GM18505 (cell line): ENCODE measurements around the gene FYB1.

Experiments used
- ATAC-seq: cut with Tn5 transposase; IDR thresholded peaks from one replicate; pipeline ENCODE4 v1.9.1; 2021; ENCODE audit not compliant: unreplicated experiment
- POLR2A ChIP-seq: IDR thresholded peaks from 4 replicates; pipeline ENCODE4 v1.6.1; 2011; ENCODE audit warnings: borderline replicate concordance; ENCODE audit not compliant: insufficient read depth, insufficient read length; ENCODE audit errors: extremely low read depth

Gene FYB1

DNA sequence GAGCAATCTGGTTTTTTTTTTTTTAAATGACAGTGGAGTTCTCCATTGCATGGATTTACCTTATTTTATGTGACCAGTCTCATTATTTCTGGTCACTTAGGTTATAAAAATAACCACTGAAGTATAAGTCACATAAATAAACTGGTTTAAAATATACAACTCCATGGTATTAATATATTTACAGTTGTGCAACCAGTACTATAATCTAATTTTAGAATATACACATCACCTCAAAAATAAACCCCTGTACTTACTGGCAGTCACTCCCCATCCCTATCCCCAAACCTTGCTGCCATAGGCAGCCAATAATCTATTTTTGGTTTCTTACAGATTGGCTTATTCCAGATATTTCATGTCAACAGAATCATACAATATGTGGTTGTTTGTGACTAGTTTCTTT, 57.8 kb downstream of the FYB1 start:
- no peak for TF ChIP-seq POLR2A

DNA sequence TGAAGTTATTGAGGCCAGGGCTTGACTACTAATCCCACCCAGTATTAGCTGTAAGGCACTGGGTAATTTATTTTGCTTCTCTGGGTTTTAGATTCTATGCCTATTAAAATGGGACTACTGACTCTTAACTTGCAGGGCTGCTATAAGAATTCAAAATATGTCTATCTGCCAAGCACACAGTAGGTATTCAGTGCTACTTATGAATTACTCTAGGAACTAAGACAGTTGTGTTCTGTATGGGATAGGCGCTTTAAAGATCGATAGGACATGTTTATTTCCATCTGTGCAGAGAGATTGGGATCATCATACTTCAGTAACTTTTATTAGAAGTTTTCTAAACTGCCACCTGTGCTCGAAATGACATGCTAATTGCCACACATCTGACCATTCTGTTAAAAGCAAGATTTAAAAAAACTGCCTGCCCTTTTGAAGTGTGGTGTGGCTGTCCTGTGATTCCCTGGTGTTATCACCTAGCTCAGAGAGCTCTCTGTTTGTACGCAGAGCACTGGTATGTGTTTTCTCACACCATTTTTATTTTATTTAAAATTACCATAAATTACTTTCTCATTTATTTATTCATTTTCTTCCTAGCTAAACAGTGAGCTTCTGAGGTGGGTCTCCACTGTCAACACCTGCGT, 58.7 kb downstream of the FYB1 start:
- no peak for TF ChIP-seq POLR2A
- ATAC-seq: no peak

More for the DNA sequence above, 57.8 kb downstream of the FYB1 start:
- no peak for ATAC-seq

- ATAC-seq: no peak
- no peak for TF ChIP-seq POLR2A
Observed at GRCh38 chr5:39159811-39160490, 59.4 kb downstream of the FYB1 start.

GRCh38 chr5:39158786-39159185, 60.6 kb downstream of the FYB1 start:
- no peak for ATAC-seq
- TF ChIP-seq POLR2A: no peak

DNA sequence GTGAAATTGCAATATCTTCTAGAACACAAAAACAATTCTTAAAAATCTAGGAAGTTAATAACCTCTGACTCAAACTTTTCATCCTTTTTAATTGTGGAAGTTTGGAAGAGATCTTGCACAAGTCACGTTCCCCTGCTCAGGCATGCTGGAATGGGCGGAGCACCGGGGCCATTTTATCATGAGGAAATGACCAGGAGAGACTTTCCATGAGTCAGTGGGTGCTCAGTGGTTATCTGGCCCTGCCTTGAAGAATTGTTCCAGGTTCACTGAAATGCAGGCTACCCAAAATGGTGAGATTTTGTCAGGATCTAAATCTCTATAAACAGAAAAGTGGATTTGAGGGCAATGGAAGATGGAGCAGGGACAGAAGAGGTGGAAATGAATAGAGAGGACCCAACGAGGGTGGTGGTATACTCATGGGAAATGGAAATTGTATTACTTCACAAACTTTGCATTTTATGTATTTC, 61.2 kb downstream of the FYB1 start:
- TF ChIP-seq POLR2A: no peak
- no peak for ATAC-seq

DNA sequence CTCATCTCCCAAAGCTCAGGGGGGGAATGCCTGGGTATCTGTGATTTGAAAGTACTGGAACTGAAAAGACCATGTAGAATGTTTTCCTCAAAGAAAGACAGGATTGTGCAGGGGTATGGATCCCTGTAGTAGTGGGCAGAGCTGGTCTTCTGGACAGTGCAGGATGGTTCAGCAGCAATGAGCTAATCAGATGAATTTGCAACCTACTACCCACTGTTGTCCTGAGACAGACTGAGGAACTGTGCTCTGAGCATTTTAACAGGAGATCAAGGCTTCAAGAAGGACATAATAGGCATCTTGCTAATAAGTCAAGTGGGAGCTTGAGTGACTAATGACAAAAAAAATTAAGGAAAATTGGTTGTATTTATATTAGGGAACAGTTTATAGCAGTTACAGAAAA, 61.7 kb downstream of the FYB1 start:
- ATAC-seq: no peak
- no peak for TF ChIP-seq POLR2A

GRCh38 chr5:39156082-39156481, 63.3 kb downstream of the FYB1 start:
- no peak for TF ChIP-seq POLR2A
- no peak for ATAC-seq

- no peak for TF ChIP-seq POLR2A
- no peak for ATAC-seq
Observed at GRCh38 chr5:39151745-39152144, 67.6 kb downstream of the FYB1 start.

DNA sequence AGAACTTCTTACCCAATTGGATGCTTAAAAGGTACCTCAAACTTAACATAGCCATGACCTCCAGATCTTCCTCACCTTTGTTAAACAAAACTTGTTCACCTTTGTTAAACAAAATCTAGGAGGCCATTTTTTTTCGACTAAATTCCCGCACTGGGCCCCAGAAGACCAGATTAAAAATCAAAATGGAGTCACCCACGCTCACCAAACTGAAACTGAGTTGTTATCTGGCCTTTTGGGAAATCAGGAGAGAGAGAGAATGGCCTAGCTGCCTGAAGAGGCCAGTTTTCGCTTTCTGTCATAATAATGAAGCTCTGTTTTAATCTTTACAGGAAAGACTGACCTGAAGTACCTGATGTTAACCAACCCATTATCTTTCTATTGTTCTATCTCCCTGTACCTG, 69.4 kb downstream of the FYB1 start:
- ATAC-seq: no peak
- no peak for TF ChIP-seq POLR2A

DNA sequence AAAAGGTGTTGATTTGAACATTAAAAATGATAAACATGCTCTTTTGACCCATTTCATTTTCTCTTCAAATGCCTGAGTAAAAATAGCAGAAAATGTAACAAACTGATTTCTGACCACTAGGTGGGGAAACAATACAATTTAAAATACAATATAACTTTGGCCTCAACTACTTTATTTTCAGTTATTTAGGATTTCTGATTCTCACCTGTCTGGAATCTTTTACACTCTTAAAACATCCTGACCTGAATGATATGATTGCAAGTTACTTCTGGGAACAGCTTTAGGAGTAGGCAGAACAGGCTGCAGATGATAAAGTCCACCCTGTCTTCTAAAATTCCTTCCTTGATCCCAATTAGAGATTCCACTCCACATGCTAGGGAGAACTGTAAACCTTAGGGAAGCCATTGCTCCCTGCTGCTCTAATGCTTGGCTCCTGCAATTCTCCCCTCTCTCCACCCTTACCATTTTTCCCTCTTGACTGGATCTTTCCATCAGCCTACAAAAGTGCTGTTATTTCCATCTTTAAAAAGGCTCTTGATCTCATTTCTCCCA, 70.3 kb downstream of the FYB1 start:
- ATAC-seq: no peak
- TF ChIP-seq POLR2A: no peak

- TF ChIP-seq POLR2A: no peak
- no peak for ATAC-seq
Observed at GRCh38 chr5:39146831-39147540, 72.4 kb downstream of the FYB1 start.

DNA sequence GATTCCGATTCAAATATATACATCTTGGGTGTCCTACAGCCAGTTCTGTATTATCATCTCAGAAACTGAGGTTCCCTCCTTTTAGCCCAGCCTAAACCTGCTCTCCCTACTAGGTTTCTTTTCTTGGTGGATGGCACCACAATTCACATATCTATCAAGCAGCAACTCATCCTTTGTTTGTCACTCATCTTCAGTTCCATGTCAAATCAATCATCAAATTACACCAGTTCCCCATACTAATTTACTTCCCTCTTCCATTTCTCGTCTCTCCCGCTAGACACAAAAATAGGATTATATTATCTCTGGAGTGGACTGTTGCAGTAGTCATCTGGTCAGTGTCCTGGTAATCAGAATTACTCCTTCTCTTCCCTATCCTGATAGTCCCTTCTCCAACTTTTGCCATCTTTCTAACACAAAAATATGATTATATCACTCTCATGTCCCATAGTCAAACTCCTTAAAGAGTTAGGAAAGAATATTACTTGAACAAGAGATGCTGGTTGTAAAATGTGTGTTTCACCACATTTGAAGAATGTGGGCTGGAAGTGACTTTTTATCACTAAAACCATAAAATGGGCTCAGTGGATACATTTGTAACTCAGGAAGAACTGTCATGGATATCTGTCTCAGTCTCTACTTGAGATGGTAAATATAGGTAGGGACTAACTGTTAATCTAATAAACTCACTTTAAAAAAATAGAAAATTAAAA, 76.1 kb downstream of the FYB1 start:
- no peak for TF ChIP-seq POLR2A
- ATAC-seq: no peak

- TF ChIP-seq POLR2A: no peak
- ATAC-seq: no peak
Observed at GRCh38 chr5:39140558-39141168, 78.7 kb downstream of the FYB1 start.
